Panc1 (cell line): ENCODE results near the gene APAF1.

Experiments used
- SIN3A ChIP-seq: IDR thresholded peaks from 2 replicates; pipeline ENCODE4 v1.6.1; 2012; ENCODE audit warnings: low read depth, mild to moderate bottlenecking, low read length, moderate library complexity, borderline replicate concordance; ENCODE audit not compliant: insufficient read depth
- TCF7L2 ChIP-seq: IDR thresholded peaks from 2 replicates; pipeline ENCODE4 v1.6.1; 2011; ENCODE audit warnings: mild to moderate bottlenecking, low read depth, low read length, inconsistent platforms
- TF ChIP-seq, protein P1 (sequence below): fragments of 450-650 bp; IDR thresholded peaks from 2 replicates; pipeline ENCODE4 v1.5.1; 2017; ENCODE audit warnings: mild to moderate bottlenecking
- TF ChIP-seq, protein P2 (sequence below), 2 experiments: IDR thresholded peaks; 2 replicates each; pipeline ENCODE4 v1.6.1; 2011 to 2012; ENCODE audit warnings: low read depth in 2 of 2, control low read depth in 1 of 2, low read length in 1 of 2, mild to moderate bottlenecking in 1 of 2, moderate library complexity in 1 of 2; ENCODE audit not compliant: insufficient read depth in 1 of 2

DNA sequence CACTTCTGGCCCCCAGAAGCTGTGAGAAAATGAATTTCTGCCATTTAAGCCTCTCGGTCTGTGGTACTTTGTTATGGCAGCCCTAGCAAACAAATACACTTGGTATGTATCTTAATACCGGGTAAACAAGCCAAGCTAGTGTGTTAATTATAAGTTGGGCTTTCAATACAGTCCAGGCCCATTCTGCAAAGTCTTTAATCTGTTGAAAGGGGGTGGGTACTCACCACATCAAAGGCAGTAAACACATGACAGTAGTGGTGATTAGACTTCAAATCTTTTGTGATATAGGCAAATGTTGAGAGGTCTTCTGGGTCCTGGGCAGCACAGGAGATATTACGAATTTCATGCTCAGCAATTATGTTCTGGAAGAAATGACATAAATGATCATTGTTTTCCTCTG lies 127.7 kb downstream of the APAF1 start:
- TF ChIP-seq, protein P1, sequence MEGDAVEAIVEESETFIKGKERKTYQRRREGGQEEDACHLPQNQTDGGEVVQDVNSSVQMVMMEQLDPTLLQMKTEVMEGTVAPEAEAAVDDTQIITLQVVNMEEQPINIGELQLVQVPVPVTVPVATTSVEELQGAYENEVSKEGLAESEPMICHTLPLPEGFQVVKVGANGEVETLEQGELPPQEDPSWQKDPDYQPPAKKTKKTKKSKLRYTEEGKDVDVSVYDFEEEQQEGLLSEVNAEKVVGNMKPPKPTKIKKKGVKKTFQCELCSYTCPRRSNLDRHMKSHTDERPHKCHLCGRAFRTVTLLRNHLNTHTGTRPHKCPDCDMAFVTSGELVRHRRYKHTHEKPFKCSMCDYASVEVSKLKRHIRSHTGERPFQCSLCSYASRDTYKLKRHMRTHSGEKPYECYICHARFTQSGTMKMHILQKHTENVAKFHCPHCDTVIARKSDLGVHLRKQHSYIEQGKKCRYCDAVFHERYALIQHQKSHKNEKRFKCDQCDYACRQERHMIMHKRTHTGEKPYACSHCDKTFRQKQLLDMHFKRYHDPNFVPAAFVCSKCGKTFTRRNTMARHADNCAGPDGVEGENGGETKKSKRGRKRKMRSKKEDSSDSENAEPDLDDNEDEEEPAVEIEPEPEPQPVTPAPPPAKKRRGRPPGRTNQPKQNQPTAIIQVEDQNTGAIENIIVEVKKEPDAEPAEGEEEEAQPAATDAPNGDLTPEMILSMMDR: no peak
- TF ChIP-seq, protein P2, sequence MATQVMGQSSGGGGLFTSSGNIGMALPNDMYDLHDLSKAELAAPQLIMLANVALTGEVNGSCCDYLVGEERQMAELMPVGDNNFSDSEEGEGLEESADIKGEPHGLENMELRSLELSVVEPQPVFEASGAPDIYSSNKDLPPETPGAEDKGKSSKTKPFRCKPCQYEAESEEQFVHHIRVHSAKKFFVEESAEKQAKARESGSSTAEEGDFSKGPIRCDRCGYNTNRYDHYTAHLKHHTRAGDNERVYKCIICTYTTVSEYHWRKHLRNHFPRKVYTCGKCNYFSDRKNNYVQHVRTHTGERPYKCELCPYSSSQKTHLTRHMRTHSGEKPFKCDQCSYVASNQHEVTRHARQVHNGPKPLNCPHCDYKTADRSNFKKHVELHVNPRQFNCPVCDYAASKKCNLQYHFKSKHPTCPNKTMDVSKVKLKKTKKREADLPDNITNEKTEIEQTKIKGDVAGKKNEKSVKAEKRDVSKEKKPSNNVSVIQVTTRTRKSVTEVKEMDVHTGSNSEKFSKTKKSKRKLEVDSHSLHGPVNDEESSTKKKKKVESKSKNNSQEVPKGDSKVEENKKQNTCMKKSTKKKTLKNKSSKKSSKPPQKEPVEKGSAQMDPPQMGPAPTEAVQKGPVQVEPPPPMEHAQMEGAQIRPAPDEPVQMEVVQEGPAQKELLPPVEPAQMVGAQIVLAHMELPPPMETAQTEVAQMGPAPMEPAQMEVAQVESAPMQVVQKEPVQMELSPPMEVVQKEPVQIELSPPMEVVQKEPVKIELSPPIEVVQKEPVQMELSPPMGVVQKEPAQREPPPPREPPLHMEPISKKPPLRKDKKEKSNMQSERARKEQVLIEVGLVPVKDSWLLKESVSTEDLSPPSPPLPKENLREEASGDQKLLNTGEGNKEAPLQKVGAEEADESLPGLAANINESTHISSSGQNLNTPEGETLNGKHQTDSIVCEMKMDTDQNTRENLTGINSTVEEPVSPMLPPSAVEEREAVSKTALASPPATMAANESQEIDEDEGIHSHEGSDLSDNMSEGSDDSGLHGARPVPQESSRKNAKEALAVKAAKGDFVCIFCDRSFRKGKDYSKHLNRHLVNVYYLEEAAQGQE (IDR thresholded peaks at IDR 0.05; ENCODE audit: insufficient read depth in 1 of 2, low read depth in 2 of 2, low read length in 1 of 2): no peak
- no peak for TF ChIP-seq SIN3A
- no peak for TF ChIP-seq TCF7L2
